Natural killer cell (primary cell): Measurements from ENCODE around the gene RGS6. TPM values are rescaled to one million over a fixed set of nuclear protein-coding genes. Genes with fewer than 3 reads are reported as not detected.

Experiments used
- ATAC-seq, 3 donors: fragments of 150-1000 bp in 2 of 3; fragments of 200-7000 bp in 1 of 3; cut with Tn5 transposase; 1 replicate in 1 of 3; 2 replicates in 2 of 3; pipeline ENCODE4 v1.10.0; 2021; ENCODE audit warnings: mild to moderate bottlenecking in 2 of 3, moderate library complexity in 2 of 3
- DNase-seq, 2 donors: peaks; one replicate each; pipeline versions ENCODE4 v3.0.0 to v3.0.0-alpha.2; 2013 to 2021; ENCODE audit warnings: mixed read lengths in 1 of 2
- H3K27ac ChIP-seq: one replicate; pipeline ENCODE4 v1.5.1; 2013; ENCODE audit warnings: mild to moderate bottlenecking, low read length
- H3K27me3 ChIP-seq: one replicate; pipeline ENCODE4 v1.6.1; 2013; ENCODE audit warnings: low read length; ENCODE audit not compliant: control insufficient read depth, insufficient read depth
- H3K36me3 ChIP-seq: one replicate; pipeline ENCODE4 v1.6.1; 2013; ENCODE audit warnings: low read length; ENCODE audit not compliant: control insufficient read depth, insufficient read depth
- H3K4me1 ChIP-seq: one replicate; pipeline ENCODE4 v1.6.1; 2013; ENCODE audit warnings: low read length; ENCODE audit not compliant: control insufficient read depth, insufficient read depth
- H3K4me3 ChIP-seq: one replicate; pipeline ENCODE4 v1.5.1; 2013; ENCODE audit warnings: low read length
- H3K9me3 ChIP-seq: one replicate; pipeline ENCODE4 v1.6.1; 2013; ENCODE audit warnings: low read length; ENCODE audit not compliant: control insufficient read depth, insufficient read depth
- H3K27ac Mint-ChIP-seq, 2 donors: one replicate each; pipeline ENCODE4 v1.8.0; 2022; ENCODE audit warnings: mild to moderate bottlenecking in 2 of 2, mixed read lengths in 2 of 2, moderate library complexity in 1 of 2
- H3K27me3 Mint-ChIP-seq, 2 donors: one replicate each; pipeline ENCODE4 v1.8.0; 2022; ENCODE audit warnings: low read depth in 2 of 2, mixed read lengths in 2 of 2
- H3K36me3 Mint-ChIP-seq: one replicate; pipeline ENCODE4 v1.8.0; 2022; ENCODE audit warnings: mixed read lengths
- H3K4me1 Mint-ChIP-seq, 2 donors: one replicate each; pipeline ENCODE4 v1.8.0; 2022; ENCODE audit warnings: mixed read lengths in 2 of 2
- H3K4me3 Mint-ChIP-seq: one replicate; pipeline ENCODE4 v1.8.0; 2022; ENCODE audit warnings: mild to moderate bottlenecking, moderate library complexity, mixed read lengths
- H3K9me3 Mint-ChIP-seq, 2 donors: one replicate each; pipeline ENCODE4 v1.8.0; 2022; ENCODE audit warnings: mixed read lengths in 2 of 2
- CTCF ChIP-seq: fragments of 200-600 bp; IDR thresholded peaks from one replicate; pipeline ENCODE4 v1.8.0; 2022; ENCODE audit warnings: antibody characterized with exemption
- WGBS: methylation state at CpG from one replicate; pipeline ENCODE4 v1.1.7; 2013; ENCODE audit warnings: missing lambda C conversion rate; ENCODE audit not compliant: insufficient coverage; 5-methylcytosine and 5-hydroxymethylcytosine counted together
- intact Hi-C: fragments of 100-400 bp; cut with micrococcal nuclease; formaldehyde crosslinking; loops from one replicate; pipeline ENCODE4 v1.14.2; 2022
- total RNA-seq, 4 donors: library from RNA; stranded (reverse); fragments of 120-200 nt in 1 of 4; gene quantifications; one replicate each; pipeline versions ENCODE4 v1.2.3 to v1.2.4, GENCODE V29; 2013 to 2022

The RGS6 gene
- total RNA-seq, 3 donors from 2014 or later (not counting 1 experiment from before 2014, with no cell fraction given), result 0.75 to 1.4 TPM; not detected in 1

GRCh38 chr14:72089625-72090024 lies 157.4 kb downstream of the RGS6 start:
- no peaks in the 10 kb centered on the region for H3K36me3 ChIP-seq
- H3K4me3 Mint-ChIP-seq, result no peak overlapping the region
- no peaks in the 10 kb centered on the region for H3K9me3 Mint-ChIP-seq
- no peaks in the 10 kb centered on the region for H3K36me3 Mint-ChIP-seq
- H3K27ac Mint-ChIP-seq, result no peak overlapping the region
- TF ChIP-seq CTCF, result no peak
- H3K27me3 Mint-ChIP-seq, result peaks cover 8 to 18% of the 10 kb centered on the region in 2 donors
- no peaks in the 10 kb centered on the region for H3K9me3 ChIP-seq
- intact Hi-C loops, result no loop called here
- H3K4me1 ChIP-seq, result no peaks in the 10 kb centered on the region
- DNase-seq (no peak), ATAC-seq (no peak)
- no peak overlapping the region for H3K27ac ChIP-seq
- WGBS, result 71% methylated on average over 4 of the region's 4 CpGs
- no peak overlapping the region for H3K4me3 ChIP-seq
- H3K27me3 ChIP-seq, result no peaks in the 10 kb centered on the region
- H3K4me1 Mint-ChIP-seq, result no peaks in the 10 kb centered on the region

- 69% methylated on average over 6 of the region's 6 CpGs for WGBS
- no peak for DNase-seq
- H3K27me3 ChIP-seq, result no peaks in the 10 kb centered on the region
- Mint-ChIP-seq H3K36me3 (no peaks in the 10 kb centered on the region), H3K27ac (no peak overlapping the region), H3K4me3 (no peak overlapping the region), H3K27me3 (peaks cover 11 to 14% of the 10 kb centered on the region in 2 donors), H3K9me3 (no peaks in the 10 kb centered on the region), H3K4me1 (no peaks in the 10 kb centered on the region)
- ATAC-seq, result no peak
- no peak for TF ChIP-seq CTCF
- no peak overlapping the region for H3K27ac ChIP-seq
- intact Hi-C loops, result no loop called here
- H3K4me1 ChIP-seq, result no peaks in the 10 kb centered on the region
- H3K36me3 ChIP-seq, result no peaks in the 10 kb centered on the region
- H3K9me3 ChIP-seq, result no peaks in the 10 kb centered on the region
- no peak overlapping the region for H3K4me3 ChIP-seq
These were observed 162.8 kb downstream of the RGS6 start for GRCh38 chr14:72094844-72095582.

GRCh38 chr14:72097173-72097783 lies 165.0 kb downstream of the RGS6 start:
- DNase-seq (no peak), ATAC-seq (no peak)
- TF ChIP-seq CTCF, result no peak
- no peaks in the 10 kb centered on the region for H3K36me3 ChIP-seq
- H3K9me3 ChIP-seq, result no peaks in the 10 kb centered on the region
- H3K4me1 ChIP-seq, result no peaks in the 10 kb centered on the region
- intact Hi-C loops, result no loop called here
- WGBS, result 83% methylated on average over 4 of the region's 4 CpGs
- H3K27me3 ChIP-seq, result no peaks in the 10 kb centered on the region
- no peak overlapping the region for H3K4me3 Mint-ChIP-seq
- H3K9me3 Mint-ChIP-seq, result no peaks in the 10 kb centered on the region
- no peaks in the 10 kb centered on the region for H3K36me3 Mint-ChIP-seq
- H3K27me3 Mint-ChIP-seq, result peaks cover 10 to 11% of the 10 kb centered on the region in 2 donors
- H3K4me3 ChIP-seq, result no peak overlapping the region
- H3K4me1 Mint-ChIP-seq, result no peaks in the 10 kb centered on the region
- no peak overlapping the region for H3K27ac Mint-ChIP-seq
- H3K27ac ChIP-seq, result no peak overlapping the region
